Mammary epithelial cell (primary cell): Measurements from ENCODE around the gene TIPARP.

Experiments used
- CTCF ChIP-seq, 2 donors: IDR thresholded peaks in 1 of 2; conservative IDR thresholded peaks in 1 of 2; 2 replicates each; pipeline ENCODE4 v1.5.1; 2011 to 2012; ENCODE audit warnings: inconsistent platforms in 2 of 2, low read length in 2 of 2, mild to moderate bottlenecking in 2 of 2, control low read depth in 1 of 2, low read depth in 1 of 2; ENCODE audit not compliant: insufficient read depth in 1 of 2; ENCODE audit errors: extremely low read depth in 1 of 2
- EZH2 ChIP-seq: IDR thresholded peaks from 2 replicates; pipeline ENCODE4 v1.6.1; 2012; ENCODE audit warnings: low read length, inconsistent platforms, borderline replicate concordance

GRCh38 chr3:156661155-156661554, 13.2 kb upstream of the TIPARP start:
- TF ChIP-seq CTCF (conservative IDR thresholded peaks at IDR 0.05 in 1 of 2, IDR thresholded peaks at IDR 0.05 in 1 of 2; ENCODE audit: extremely low read depth in 1 of 2, insufficient read depth in 1 of 2, low read depth in 1 of 2, low read length in 2 of 2) (no peak), EZH2 (no peak)
